Astrocyte of the spinal cord (primary cell): Measurements from ENCODE around the gene IFIT1B.
"Not testable (repeated sequence)": the region's sequence is repeated elsewhere in the genome, so short reads cannot be mapped to it uniquely, and the experiment has no call there.

Experiments used
- DNase-seq: peaks from one replicate; pipeline ENCODE4 v3.0.0; 2011; ENCODE audit warnings: low read depth, low spot score
- H3K4me3 ChIP-seq: 2 replicates; pipeline ENCODE4 v1.5.1; 2011; ENCODE audit warnings: low read depth, mild to moderate bottlenecking, low read length, moderate library complexity
- in situ Hi-C: cut with HindIII; loops from 2 replicates; pipeline ENCODE4 v1.10.0; 2017; ENCODE audit warnings: low sequenced_read_pairs
- TF ChIP-seq, protein P1 (sequence below): IDR thresholded peaks from 2 replicates; pipeline ENCODE4 v1.5.1; 2012; ENCODE audit warnings: low read depth, mild to moderate bottlenecking, low read length, inconsistent platforms

IFIT1B gene, protein sequence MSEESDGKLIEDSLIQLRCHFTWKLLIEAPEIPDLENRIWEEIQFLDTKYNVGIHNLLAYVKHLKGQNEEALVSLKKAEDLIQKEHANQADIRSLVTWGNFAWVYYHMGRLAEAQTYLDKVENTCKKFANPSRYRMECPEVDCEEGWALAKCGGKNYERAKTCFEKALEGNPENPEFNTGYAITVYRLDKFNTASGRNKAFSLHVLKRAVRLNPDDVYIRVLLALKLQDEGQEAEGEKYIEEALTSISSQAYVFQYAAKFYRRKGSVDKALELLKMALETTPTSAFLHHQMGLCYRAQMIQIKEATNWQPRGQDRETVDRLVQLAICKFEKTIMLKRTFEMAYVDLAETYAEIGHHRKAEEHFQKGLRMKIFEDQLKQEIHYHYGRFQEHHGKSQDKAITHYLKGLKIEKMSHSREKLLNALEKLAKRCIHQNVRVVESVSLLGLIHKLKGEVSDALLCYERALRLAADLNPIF

DNA sequence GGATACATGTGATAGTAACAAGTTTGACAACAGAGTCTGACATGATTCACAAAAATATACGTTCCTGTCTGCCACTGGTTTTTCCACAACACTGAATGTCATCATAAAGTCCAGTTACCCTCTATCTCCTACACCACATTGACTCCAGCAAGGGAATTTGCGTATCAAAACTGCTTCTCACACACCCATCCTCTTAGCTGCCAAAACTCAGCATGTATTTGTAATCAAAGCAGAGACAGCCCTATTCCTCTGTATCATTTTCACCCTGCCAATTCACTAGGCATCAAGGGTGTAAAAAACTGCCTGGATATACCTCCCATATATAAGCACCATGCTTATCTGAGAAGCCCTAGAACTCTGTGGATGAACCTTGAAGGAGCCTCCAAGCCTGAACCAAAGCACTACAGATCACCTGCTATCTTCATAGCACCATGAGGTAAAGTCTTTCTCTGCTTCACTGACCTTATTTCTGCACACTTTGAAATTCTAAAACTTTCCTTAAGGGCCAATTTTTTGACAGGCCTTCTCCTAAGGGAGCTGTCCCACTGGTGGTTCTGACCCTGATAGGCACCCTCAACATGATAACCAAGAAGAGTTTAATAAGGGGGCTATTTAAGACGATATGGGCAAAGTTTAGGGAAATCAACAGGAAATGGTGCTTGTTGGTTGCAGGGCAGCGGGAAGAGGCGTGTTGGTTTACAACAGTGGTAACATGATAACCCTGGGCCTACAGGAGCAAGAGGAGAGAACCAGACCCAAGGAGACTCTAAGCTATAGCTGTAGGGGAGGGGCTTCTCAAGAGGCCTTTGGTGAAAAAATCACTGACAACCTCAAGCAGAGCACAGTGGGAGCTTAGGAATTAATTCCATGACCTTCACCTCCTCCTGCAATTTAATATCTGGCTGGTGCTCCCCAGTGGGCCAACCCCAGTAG lies at the start of gene IFIT1B:
TSS of gene IFIT1B (plus strand) at position 352 of the 933 bp plus-strand sequence. CDS start at position 432, 80 bp downstream.
- TF ChIP-seq, protein P1, sequence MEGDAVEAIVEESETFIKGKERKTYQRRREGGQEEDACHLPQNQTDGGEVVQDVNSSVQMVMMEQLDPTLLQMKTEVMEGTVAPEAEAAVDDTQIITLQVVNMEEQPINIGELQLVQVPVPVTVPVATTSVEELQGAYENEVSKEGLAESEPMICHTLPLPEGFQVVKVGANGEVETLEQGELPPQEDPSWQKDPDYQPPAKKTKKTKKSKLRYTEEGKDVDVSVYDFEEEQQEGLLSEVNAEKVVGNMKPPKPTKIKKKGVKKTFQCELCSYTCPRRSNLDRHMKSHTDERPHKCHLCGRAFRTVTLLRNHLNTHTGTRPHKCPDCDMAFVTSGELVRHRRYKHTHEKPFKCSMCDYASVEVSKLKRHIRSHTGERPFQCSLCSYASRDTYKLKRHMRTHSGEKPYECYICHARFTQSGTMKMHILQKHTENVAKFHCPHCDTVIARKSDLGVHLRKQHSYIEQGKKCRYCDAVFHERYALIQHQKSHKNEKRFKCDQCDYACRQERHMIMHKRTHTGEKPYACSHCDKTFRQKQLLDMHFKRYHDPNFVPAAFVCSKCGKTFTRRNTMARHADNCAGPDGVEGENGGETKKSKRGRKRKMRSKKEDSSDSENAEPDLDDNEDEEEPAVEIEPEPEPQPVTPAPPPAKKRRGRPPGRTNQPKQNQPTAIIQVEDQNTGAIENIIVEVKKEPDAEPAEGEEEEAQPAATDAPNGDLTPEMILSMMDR: no peak
- DNase-seq: no peak
- no peak within 1 kb of the TSS for H3K4me3 ChIP-seq
- in situ Hi-C loops: no loop called here

DNA sequence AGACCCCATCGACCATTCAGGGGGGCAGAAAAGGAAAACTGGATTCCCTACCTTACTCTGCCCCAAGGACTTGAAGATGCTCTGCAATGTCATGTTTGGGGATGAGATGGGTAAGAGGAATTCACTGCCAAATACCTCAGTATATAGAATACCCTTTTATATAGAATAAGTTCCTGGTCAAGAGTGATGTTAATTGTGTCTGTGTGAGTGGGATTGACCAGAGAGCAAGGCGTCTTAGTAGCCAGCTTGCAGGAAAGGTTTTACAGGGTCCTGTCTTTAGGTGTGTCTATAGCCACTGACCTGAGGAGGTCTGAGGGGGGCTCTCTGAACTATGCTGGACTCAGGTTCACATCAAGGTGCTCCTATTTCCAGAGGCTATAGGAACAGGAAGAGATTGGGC lies 48.7 kb upstream of the IFIT1B start:
- DNase-seq: no peak
- TF ChIP-seq, protein P1: no peak
- H3K4me3 ChIP-seq: no peak overlapping the region
- in situ Hi-C loops: no loop called here

DNA sequence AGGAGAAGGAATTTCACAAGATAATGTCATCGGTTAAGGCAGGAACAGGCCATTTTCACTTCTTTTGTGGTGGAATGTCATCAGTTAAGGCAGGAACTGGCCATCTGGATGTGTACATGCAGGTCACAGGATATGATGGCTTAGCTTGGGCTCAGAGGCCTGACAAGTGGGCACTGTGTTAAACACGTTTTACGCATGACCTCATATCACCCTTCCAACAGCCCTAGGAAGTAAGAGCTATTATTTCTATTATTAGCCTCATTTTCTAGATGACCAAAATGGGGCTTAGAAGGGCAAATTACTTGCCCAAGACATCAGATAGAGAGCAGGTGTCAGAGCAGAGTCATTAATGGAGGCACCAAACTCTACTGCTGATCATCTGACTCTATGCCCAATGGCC lies 47.8 kb upstream of the IFIT1B start:
- DNase-seq, in situ Hi-C loops, H3K4me3 ChIP-seq: not testable (repeated sequence)

DNA sequence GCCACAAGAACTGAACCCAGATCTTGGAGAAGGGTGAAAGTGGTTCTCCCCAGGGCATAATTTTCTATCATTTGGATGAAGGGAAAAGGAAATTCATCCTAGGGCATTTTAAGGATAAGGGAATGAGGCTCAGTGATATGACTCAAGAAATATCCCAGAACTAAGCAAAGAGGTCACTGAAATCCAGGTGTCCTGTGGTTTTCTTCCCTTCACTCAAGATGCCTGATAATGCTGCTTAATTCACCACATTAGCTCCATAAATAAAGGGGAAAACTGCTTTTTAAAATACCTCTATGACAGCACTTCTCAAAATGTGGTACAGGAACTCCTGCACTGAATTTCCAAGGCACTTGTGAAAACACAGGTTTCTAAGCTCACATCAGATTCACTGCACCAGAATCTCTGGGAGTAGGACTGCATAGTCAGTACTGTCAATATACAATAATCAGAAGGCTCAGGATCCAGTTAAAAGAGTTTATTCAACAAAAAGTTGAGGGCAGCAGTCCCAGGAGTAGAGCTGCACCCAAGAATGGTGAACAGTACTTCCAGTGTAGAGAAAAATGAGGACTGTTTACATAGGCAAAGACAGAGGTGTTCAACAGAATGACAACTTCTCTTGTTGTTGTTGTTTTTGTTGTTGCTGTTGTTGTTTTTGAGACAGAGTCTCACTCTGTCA lies 47.2 kb upstream of the IFIT1B start:
- no peak for DNase-seq
- in situ Hi-C loops: no loop called here
- TF ChIP-seq, protein P1: no peak
- no peak overlapping the region for H3K4me3 ChIP-seq

DNA sequence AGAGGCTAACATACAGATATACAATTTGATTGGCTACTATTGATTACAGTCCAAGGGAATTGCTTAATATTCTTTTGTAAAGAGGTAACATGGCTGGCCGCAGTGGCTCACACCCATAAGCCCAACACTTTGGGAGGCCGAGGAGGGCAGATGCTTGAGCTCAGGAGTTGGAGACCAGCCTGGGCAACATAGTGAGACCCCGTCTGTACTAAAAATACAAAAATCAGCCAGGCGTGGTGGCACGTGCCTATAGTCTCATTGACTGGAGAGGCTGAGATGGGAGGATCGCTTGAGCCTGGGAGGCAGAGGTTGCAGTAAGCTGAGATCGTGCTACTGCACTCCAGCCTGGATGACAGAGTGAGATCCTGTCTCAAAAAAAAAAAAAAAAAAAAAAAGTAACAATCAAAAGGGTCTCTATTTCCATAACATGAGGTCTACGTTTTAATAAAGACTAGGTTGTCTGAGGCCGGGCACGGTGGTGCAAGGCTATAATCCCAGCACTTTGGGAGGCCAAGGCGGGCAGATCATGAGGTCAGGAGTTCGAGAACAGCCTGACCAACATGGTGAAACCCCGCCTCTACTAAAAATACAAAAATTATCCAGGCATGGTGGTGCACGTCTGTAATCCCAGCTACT lies 46.3 kb upstream of the IFIT1B start:
- in situ Hi-C loops, H3K4me3 ChIP-seq, DNase-seq: not testable (repeated sequence)

DNA sequence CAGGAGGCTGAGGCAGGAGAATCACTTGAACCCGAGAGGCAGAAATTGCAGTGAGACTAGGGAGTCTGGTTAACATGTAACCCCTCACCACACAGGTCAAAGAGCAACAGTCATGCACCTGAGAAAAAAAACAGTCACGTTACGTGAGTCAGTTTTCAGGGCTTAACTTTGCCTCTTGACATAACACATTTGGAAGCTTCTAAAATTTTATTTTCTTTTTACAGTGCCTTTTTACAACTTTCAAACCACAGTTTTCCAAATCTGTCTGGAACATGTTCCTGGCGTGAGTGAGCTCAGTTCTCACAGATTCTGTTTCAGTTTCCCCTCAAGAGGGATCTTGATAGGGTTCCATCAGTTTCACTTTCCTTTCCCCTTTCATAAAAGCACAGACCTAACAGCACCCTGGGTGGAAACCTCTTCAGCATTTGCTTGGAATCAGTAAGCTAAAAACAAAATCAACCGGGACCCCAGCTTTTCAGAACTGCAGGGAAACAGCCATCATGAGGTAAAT lies 45.7 kb upstream of the IFIT1B start:
- in situ Hi-C loops: no loop called here
- H3K4me3 ChIP-seq: peak overlapping the region; percentile 30
- TF ChIP-seq, protein P1: no peak
- DNase-seq: peak; percentile 80

DNA sequence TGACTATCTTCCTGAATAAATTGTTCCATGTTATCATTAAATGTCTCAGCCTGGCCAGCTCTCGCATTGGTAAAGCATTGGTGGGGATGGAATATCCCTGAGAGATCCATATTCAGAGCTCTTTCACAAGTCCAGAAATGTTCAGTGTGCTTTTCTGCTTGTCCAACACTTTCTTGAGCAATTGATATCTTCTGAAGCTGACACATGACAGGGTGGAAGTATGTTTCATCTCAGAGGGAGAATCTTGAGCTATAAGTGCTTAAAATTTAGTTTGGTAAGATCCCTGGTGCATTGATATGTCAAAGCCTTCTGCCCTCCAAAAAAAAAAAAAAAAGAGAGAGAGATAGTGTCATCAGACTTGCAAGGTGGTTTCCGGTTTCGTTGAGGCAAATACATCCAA lies 42.6 kb upstream of the IFIT1B start:
- H3K4me3 ChIP-seq: no peak overlapping the region
- in situ Hi-C loops: no loop called here
- TF ChIP-seq, protein P1: no peak
- no peak for DNase-seq
